NK-92 (cell line): ENCODE data around the gene JPH2.
"Not testable (repeated sequence)": the region's sequence is repeated elsewhere in the genome, so short reads cannot be mapped to it uniquely, and the experiment has no call there.

Experiments used
- DNase-seq: peaks from one replicate; lab custom pipeline; 2025; ENCODE audit not compliant: unreplicated experiment; lab: John Stamatoyannopoulos, UW

The JPH2 gene

GRCh38 chr20:44159711-44160110, 27.3 kb downstream of the JPH2 start:
- no peak for DNase-seq

- no peak for DNase-seq
Measured at GRCh38 chr20:44159125-44159524, 27.9 kb downstream of the JPH2 start.

GRCh38 chr20:44157061-44157460, 29.9 kb downstream of the JPH2 start:
- DNase-seq: no peak

GRCh38 chr20:44154521-44155001, 32.4 kb downstream of the JPH2 start:
- DNase-seq: no peak

- DNase-seq: no peak
Measured at GRCh38 chr20:44153636-44154043, 33.3 kb downstream of the JPH2 start.

GRCh38 chr20:44151621-44152416, 35.2 kb downstream of the JPH2 start:
- no peak for DNase-seq

GRCh38 chr20:44146272-44146671, 40.7 kb downstream of the JPH2 start:
- DNase-seq: no peak

- DNase-seq: no peak
Measured at GRCh38 chr20:44145131-44145775, 41.7 kb downstream of the JPH2 start.

GRCh38 chr20:44143936-44144335, 43.1 kb downstream of the JPH2 start:
- no peak for DNase-seq

- DNase-seq: no peak
Measured at GRCh38 chr20:44142413-44142812, 44.6 kb downstream of the JPH2 start.

- no peak for DNase-seq
Measured at GRCh38 chr20:44141873-44142272, 45.1 kb downstream of the JPH2 start.

- DNase-seq: no peak
Measured at GRCh38 chr20:44138867-44139266, 48.1 kb downstream of the JPH2 start.

- DNase-seq: no peak
Measured at GRCh38 chr20:44137266-44137801, 49.7 kb downstream of the JPH2 start.

- no peak for DNase-seq
Measured at GRCh38 chr20:44136579-44137265, 50.3 kb downstream of the JPH2 start.

GRCh38 chr20:44135417-44136204, 51.4 kb downstream of the JPH2 start:
- no peak for DNase-seq

GRCh38 chr20:44135012-44135412, 52.0 kb downstream of the JPH2 start:
- no peak for DNase-seq

GRCh38 chr20:44133424-44133823, 53.6 kb downstream of the JPH2 start:
- DNase-seq: no peak

- no peak for DNase-seq
Measured at GRCh38 chr20:44131704-44132103, 55.3 kb downstream of the JPH2 start.

GRCh38 chr20:44129911-44130718, 56.9 kb downstream of the JPH2 start:
- DNase-seq: no peak

- DNase-seq: not testable (repeated sequence)
Measured at GRCh38 chr20:44129300-44129699, 57.7 kb downstream of the JPH2 start.
